Activated naive CD4-positive, alpha-beta T cell treated with anti-CD3 and anti-CD28 coated beads, Interleukin-2, amount 10 ng/mL, durations not matched to agents 7 days and 5 days (primary cell): Measurements from ENCODE around the gene DRGX.

Experiments used
- CTCF ChIA-PET: fragments of 350-600 bp; sonication (Branson Sonifier 250); formaldehyde crosslinking; loops from one replicate; lab custom pipeline; 2021; ENCODE audit warnings: antibody characterized with exemption; lab: Charles Lee
- DNase-seq: peaks from one replicate; pipeline ENCODE4 v3.0.0-alpha.2; 2020
- H3K27ac Mint-ChIP-seq: one replicate; pipeline ENCODE4 v1.8.0; 2021; ENCODE audit warnings: mild to moderate bottlenecking, moderate library complexity, mixed read lengths
- H3K27me3 Mint-ChIP-seq: one replicate; pipeline ENCODE4 v1.8.0; 2021; ENCODE audit warnings: mild to moderate bottlenecking, mixed read lengths
- H3K36me3 Mint-ChIP-seq: one replicate; pipeline ENCODE4 v1.8.0; 2021; ENCODE audit warnings: mixed read lengths
- H3K4me1 Mint-ChIP-seq: one replicate; pipeline ENCODE4 v1.8.0; 2021; ENCODE audit warnings: mixed read lengths
- H3K4me3 Mint-ChIP-seq: one replicate; pipeline ENCODE4 v1.8.0; 2021; ENCODE audit warnings: mild to moderate bottlenecking, moderate library complexity, mixed read lengths
- H3K9me3 Mint-ChIP-seq: one replicate; pipeline ENCODE4 v1.8.0; 2021; ENCODE audit warnings: mixed read lengths

DRGX gene

GRCh38 chr10:49398000-49398861, 2.3 kb upstream of the DRGX start:
- CTCF ChIA-PET = interaction anchor here (0.7 to 1.6 kb wide), 2 partner anchors 10 to 115 kb away, joined by 3 to 6 read pairs; no protein-coding TSS in a partner anchor

GRCh38 chr10:49397036-49397999, 1.4 kb upstream of the DRGX start:
- Mint-ChIP-seq H3K27ac (no peak overlapping the region), H3K36me3 (peaks cover 1% of the 10 kb centered on the region), H3K27me3 (peaks cover 78% of the 10 kb centered on the region), H3K4me1 (peaks cover 10% of the 10 kb centered on the region), H3K4me3 (no peak overlapping the region), H3K9me3 (no peaks in the 10 kb centered on the region)
- no peak for DNase-seq
- CTCF ChIA-PET = no interaction called here

More at GRCh38 chr10:49398000-49398861, 2.3 kb upstream of the DRGX start:
- DNase-seq = peak; percentile 71
- Mint-ChIP-seq H3K4me3 (no peak overlapping the region), H3K4me1 (peaks cover 10% of the 10 kb centered on the region), H3K27ac (peak overlapping the region; percentile 49), H3K9me3 (no peaks in the 10 kb centered on the region), H3K36me3 (peaks cover 1% of the 10 kb centered on the region), H3K27me3 (peaks cover 82% of the 10 kb centered on the region)

DNA sequence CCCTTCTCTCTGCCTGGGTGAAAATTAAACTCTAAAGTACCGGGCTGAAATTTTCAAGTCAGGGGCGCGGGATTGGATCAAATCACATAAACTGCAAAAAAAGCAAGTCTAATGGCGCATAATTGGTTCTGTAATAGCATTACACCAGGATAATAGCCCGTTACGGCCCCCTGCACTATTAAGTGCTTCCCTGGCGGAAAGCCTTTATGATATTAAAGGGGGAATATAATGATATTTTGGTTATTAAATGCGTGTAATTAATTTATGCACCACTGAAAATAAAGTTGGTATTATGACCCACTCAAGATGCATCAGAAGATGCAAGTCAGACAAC, 744 bp upstream of the DRGX start:
- Mint-ChIP-seq H3K4me3 (no peak overlapping the region), H3K4me1 (peaks cover 10% of the 10 kb centered on the region), H3K27me3 (peaks cover 77% of the 10 kb centered on the region), H3K9me3 (no peaks in the 10 kb centered on the region), H3K36me3 (peaks cover 1% of the 10 kb centered on the region), H3K27ac (no peak overlapping the region)
- no peak for DNase-seq
- CTCF ChIA-PET = no interaction called here

GRCh38 chr10:49394933-49395740, 752 bp downstream of the DRGX start:
- Mint-ChIP-seq H3K27ac (no peak overlapping the region), H3K4me1 (peaks cover 10% of the 10 kb centered on the region), H3K27me3 (peaks cover 84% of the 10 kb centered on the region), H3K4me3 (no peak overlapping the region), H3K9me3 (no peaks in the 10 kb centered on the region), H3K36me3 (peaks cover 1% of the 10 kb centered on the region)
- CTCF ChIA-PET = no interaction called here
- no peak for DNase-seq

DNA sequence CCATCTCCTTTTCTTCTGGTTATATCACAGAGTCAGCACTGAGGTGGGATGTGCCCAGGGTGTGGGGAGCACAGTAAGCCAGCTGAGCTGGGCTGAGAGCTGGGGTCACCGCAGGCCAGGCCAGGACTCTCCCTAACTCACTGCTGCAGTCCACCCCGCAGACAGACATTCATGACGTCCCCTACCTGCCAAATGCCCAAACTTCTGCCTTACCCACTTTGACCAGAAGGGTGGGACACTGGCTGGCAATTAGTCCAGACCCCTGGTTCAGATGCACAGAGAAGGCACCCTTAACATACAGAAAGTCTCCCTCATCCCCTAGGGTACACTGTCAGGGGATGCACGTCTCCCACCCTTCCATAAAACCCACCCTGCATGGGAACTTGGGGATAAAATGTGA, 2.1 kb downstream of the DRGX start:
- no peaks in the 10 kb centered on the region for H3K9me3 Mint-ChIP-seq

DNA sequence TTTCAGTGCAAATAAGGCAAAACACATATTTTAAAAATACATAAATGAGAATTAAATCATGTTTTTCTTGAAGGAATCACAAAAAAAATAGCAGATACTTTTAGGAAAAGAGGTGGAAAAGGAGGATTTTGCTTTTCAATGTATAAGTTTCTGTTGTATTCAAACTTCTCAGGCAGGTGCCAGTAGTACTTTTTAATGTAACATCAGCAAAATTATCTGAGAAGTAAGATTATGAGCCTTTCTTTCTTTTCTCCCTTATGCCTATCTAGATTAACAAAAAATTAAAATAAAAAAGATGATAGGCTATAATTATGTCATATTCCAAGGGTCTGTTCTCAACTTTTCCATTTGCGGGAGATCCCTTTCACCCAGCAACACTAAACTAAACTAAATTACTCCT, 2.6 kb downstream of the DRGX start:
- no peak overlapping the region for H3K27ac Mint-ChIP-seq
- H3K9me3 Mint-ChIP-seq = no peaks in the 10 kb centered on the region
- peaks cover 80% of the 10 kb centered on the region for H3K27me3 Mint-ChIP-seq
- H3K4me1 Mint-ChIP-seq = peaks cover 5% of the 10 kb centered on the region
- CTCF ChIA-PET = no interaction called here
- no peak for DNase-seq
- H3K36me3 Mint-ChIP-seq = peaks cover 1% of the 10 kb centered on the region
- no peak overlapping the region for H3K4me3 Mint-ChIP-seq

More for the DNA sequence above, 2.1 kb downstream of the DRGX start:
- CTCF ChIA-PET = no interaction called here
- H3K27ac Mint-ChIP-seq = no peak overlapping the region
- DNase-seq = no peak
- peaks cover 10% of the 10 kb centered on the region for H3K4me1 Mint-ChIP-seq
- peaks cover 84% of the 10 kb centered on the region for H3K27me3 Mint-ChIP-seq
- H3K36me3 Mint-ChIP-seq = peaks cover 1% of the 10 kb centered on the region
- H3K4me3 Mint-ChIP-seq = no peak overlapping the region

GRCh38 chr10:49389361-49389933, 6.4 kb downstream of the DRGX start:
- Mint-ChIP-seq H3K27me3 (peaks cover 44% of the 10 kb centered on the region), H3K36me3 (no peaks in the 10 kb centered on the region), H3K4me3 (no peak overlapping the region), H3K4me1 (no peaks in the 10 kb centered on the region), H3K27ac (no peak overlapping the region), H3K9me3 (no peaks in the 10 kb centered on the region)
- CTCF ChIA-PET = interaction anchor here (1.8 kb wide), 1 partner anchor 18 kb away, joined by 4 read pairs; no protein-coding TSS in a partner anchor
- no peak for DNase-seq

- Mint-ChIP-seq H3K27ac (no peak overlapping the region), H3K36me3 (no peaks in the 10 kb centered on the region), H3K9me3 (no peaks in the 10 kb centered on the region), H3K27me3 (peaks cover 33% of the 10 kb centered on the region), H3K4me3 (no peak overlapping the region), H3K4me1 (no peaks in the 10 kb centered on the region)
- CTCF ChIA-PET = no interaction called here
- DNase-seq = no peak
Measured at GRCh38 chr10:49388161-49388560, 7.7 kb downstream of the DRGX start.

- no peaks in the 10 kb centered on the region for H3K36me3 Mint-ChIP-seq
- no peak for DNase-seq
- H3K27ac Mint-ChIP-seq = no peak overlapping the region
- CTCF ChIA-PET = no interaction called here
- no peaks in the 10 kb centered on the region for H3K9me3 Mint-ChIP-seq
- no peak overlapping the region for H3K4me3 Mint-ChIP-seq
- H3K4me1 Mint-ChIP-seq = no peaks in the 10 kb centered on the region
- H3K27me3 Mint-ChIP-seq = peaks cover 27% of the 10 kb centered on the region
Measured at GRCh38 chr10:49387071-49387470, 8.8 kb downstream of the DRGX start.

DNA sequence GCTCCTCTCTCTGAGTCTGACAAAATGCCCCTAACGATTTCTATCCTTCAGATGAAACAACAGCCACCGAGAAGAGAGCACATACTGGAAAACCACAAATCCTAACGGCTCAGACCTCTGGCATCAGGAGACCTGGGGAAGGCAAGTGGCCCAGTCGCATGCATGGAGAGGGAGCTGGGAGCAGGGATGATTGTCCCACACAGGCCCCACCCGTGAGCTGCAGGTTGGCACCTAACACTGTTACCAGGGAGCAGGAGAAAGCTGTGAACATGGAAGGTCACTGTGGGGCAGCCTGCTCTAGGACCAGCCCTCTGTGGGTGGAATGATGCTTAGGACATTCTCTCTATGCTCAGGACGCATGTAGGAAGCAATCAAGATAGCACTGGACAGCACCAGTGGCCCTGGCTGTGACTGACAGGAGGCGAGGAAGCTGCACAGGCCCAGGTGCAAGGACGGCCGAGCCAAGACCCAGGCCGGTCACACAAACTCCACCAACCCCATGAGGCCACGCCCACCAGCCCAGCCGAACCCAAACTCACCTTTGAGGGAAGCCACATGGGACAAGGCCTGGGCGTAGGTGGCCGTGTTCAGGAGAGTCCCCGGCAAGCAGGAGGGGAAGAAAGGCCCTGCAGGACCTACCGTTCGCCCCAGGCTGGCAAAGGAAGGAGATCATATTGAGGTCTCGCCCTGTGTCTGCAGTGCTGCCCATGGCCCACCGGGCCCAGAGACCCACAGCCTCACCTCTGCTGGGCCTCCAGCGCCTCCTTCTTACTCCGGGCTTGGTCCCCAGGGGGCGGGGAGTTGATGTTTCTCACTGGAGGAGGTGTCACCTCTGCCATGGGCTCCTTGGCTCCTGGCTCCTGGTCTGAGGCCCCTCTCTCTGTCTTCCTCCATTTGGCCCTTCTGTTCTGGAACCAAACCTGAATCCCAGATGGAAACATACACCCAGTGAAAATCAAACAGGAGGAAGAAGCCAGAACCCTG, 9.7 kb downstream of the DRGX start:
- H3K4me3 Mint-ChIP-seq = no peak overlapping the region

DNA sequence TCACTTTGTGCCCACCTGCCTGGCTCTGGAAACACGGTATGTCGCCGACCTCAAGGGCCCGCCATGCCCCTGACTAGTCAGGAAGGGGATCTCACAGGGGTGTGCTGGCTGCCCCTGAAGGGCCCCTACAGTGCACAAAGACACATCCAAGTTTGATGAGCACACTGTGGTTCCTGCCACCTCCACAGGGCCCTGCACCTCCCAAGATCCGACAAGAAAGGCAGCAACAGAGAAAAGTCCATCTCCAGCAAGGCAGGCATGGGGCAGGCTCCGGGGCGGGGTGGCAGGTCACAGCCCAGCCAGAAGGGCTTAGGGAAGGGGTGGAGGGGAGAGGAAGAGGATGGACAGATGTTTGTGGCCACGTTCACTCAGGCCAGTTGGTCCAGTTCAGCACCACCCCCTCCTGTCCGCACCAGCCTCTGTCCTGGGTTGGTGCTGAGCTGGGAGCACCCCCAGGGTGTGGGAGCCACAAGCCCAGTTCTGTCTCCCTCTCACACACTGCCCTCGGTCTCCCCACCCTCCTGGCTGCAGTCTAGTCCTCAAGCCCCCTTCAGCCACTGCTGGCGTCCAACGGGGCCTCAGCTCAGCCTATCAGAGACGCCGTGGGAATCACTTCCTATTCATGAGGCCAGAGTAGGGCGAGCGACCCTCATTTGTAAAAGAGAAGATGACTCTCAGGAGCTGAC, 11.5 kb downstream of the DRGX start:
- Mint-ChIP-seq H3K36me3 (no peaks in the 10 kb centered on the region), H3K4me1 (no peaks in the 10 kb centered on the region), H3K27me3 (peaks cover 11% of the 10 kb centered on the region), H3K9me3 (no peaks in the 10 kb centered on the region), H3K4me3 (no peak overlapping the region), H3K27ac (no peak overlapping the region)
- DNase-seq = no peak
- CTCF ChIA-PET = interaction anchor here (0.6 kb wide), 1 partner anchor 222 kb away, joined by 3 read pairs; no protein-coding TSS in a partner anchor

More for the DNA sequence above, 9.7 kb downstream of the DRGX start:
- Mint-ChIP-seq H3K27ac (no peak overlapping the region), H3K27me3 (peaks cover 23% of the 10 kb centered on the region), H3K9me3 (no peaks in the 10 kb centered on the region), H3K4me1 (no peaks in the 10 kb centered on the region), H3K36me3 (no peaks in the 10 kb centered on the region)
- CTCF ChIA-PET = no interaction called here
- no peak for DNase-seq

GRCh38 chr10:49383853-49384252, 12.0 kb downstream of the DRGX start:
- Mint-ChIP-seq H3K4me1 (no peaks in the 10 kb centered on the region), H3K4me3 (no peak overlapping the region), H3K9me3 (no peaks in the 10 kb centered on the region), H3K36me3 (no peaks in the 10 kb centered on the region), H3K27me3 (peaks cover 10% of the 10 kb centered on the region), H3K27ac (no peak overlapping the region)
- no peak for DNase-seq
- CTCF ChIA-PET = interaction anchor here (0.6 kb wide), 1 partner anchor 221 kb away, joined by 3 read pairs; no protein-coding TSS in a partner anchor
